ENCODE results near the gene RNF212. TPM values are rescaled to one million over a fixed set of nuclear protein-coding genes. Genes with fewer than 3 reads are reported as not detected.

Gene RNF212, protein sequence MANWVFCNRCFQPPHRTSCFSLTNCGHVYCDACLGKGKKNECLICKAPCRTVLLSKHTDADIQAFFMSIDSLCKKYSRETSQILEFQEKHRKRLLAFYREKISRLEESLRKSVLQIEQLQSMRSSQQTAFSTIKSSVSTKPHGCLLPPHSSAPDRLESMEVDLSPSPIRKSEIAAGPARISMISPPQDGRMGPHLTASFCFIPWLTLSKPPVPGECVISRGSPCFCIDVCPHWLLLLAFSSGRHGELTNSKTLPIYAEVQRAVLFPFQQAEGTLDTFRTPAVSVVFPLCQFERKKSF
- polyA plus RNA-seq = 1.8 TPM
- long read RNA-seq, donor 1 = 0 reads
- long read RNA-seq, donor 2 = 0 reads
- long read RNA-seq, donor 3 = 0 reads
- long read RNA-seq, donor 4 = 0 reads
- long read RNA-seq, donor 5 = 0 reads
- long read RNA-seq, donor 6 = 0 reads
- long read RNA-seq, donor 7 = 0 reads
- long read RNA-seq, donor 8 = 0 reads
- long read RNA-seq, donor 9 = 0 reads
- long read RNA-seq, donor 10 = 0 reads
- long read RNA-seq, donor 11 = 0 reads

DNA sequence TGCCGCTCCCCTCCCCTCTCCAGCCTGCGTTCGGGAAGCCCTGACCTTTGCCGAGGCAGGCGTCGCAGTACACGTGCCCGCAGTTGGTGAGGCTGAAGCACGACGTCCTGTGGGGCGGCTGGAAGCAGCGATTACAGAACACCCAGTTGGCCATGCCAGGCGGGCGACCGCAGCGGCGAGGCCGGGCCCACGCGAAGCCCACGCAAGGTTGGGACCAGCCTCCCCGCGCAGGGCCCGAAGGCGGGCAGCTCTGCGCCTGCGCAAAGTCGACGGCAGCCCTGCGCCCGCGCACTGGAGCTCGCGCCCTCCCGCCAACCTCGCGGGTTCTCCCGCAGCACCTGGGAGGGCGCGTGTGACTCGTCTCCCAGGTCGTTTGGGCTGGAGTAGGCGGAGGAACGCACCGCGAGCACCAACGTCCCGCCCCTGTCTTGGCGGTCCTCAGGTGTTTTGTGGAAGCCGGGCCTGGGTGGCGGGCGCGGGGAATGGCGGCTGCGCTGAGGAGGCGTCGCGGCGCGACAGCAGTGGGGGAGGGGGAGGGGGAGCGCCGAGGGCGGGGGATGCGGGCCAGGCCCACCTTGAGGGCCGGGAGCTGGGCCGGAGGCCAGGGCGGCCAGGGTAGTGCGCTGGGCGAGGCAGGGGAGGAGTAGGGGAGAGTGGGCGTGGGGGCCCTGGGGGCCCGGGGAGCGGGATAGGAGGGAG is at the start of gene RNF212:
Gene RNF212 (minus strand): TSS at position 254 of the 699 bp plus-strand sequence. CDS start 100 bp downstream, at position 154.
- Histone ChIP-seq H3K27ac (ENCODE audit: low read length) (no peak within 1 kb of the TSS), H3K4me3 (ENCODE audit: low read length) (no peak within 1 kb of the TSS), H3K27me3 (ENCODE audit: control insufficient read depth, insufficient read depth, low read length) (peaks cover 7% of the 10 kb centered on the region), H3K9me3 (ENCODE audit: control insufficient read depth, low read depth, low read length) (no peaks in the 10 kb centered on the region), H3K4me1 (ENCODE audit: control insufficient read depth, insufficient read depth, low read length) (peaks cover 5% of the 10 kb centered on the region), H3K36me3 (ENCODE audit: control insufficient read depth, insufficient read depth, low read length) (no peaks in the 10 kb centered on the region)
- DNase-seq = peak in 1 of 2 donors; percentile 39
- no CpG with 5 or more reads among the region's 72 CpGs for WGBS (ENCODE audit: insufficient coverage, low lambda C conversion rate)

GRCh38 chr4:1160351-1160750 is 47.0 kb upstream of the RNF212 start:
- H3K4me3 ChIP-seq (ENCODE audit: low read length) = no peak overlapping the region
- WGBS (ENCODE audit: insufficient coverage, low lambda C conversion rate) = no CpG with 5 or more reads among the region's 1 CpG
- no peak overlapping the region for H3K27ac ChIP-seq (ENCODE audit: low read length)
- H3K36me3 ChIP-seq (ENCODE audit: control insufficient read depth, insufficient read depth, low read length) = no peaks in the 10 kb centered on the region
- DNase-seq = no peak
- peaks cover 4% of the 10 kb centered on the region for H3K27me3 ChIP-seq (ENCODE audit: control insufficient read depth, insufficient read depth, low read length)
- peaks cover 6% of the 10 kb centered on the region for H3K9me3 ChIP-seq (ENCODE audit: control insufficient read depth, low read depth, low read length)
- H3K4me1 ChIP-seq (ENCODE audit: control insufficient read depth, insufficient read depth, low read length) = no peaks in the 10 kb centered on the region

- no peak overlapping the region for H3K27ac ChIP-seq (ENCODE audit: low read length)
- peaks cover 4% of the 10 kb centered on the region for H3K27me3 ChIP-seq (ENCODE audit: control insufficient read depth, insufficient read depth, low read length)
- no peaks in the 10 kb centered on the region for H3K36me3 ChIP-seq (ENCODE audit: control insufficient read depth, insufficient read depth, low read length)
- no peak for DNase-seq
- H3K4me3 ChIP-seq (ENCODE audit: low read length) = no peak overlapping the region
- H3K9me3 ChIP-seq (ENCODE audit: control insufficient read depth, low read depth, low read length) = peaks cover 6% of the 10 kb centered on the region
- H3K4me1 ChIP-seq (ENCODE audit: control insufficient read depth, insufficient read depth, low read length) = no peaks in the 10 kb centered on the region
- no CpG with 5 or more reads among the region's 8 CpGs for WGBS (ENCODE audit: insufficient coverage, low lambda C conversion rate)
These were observed 42.7 kb upstream of the RNF212 start for GRCh38 chr4:1156069-1156468.

DNA sequence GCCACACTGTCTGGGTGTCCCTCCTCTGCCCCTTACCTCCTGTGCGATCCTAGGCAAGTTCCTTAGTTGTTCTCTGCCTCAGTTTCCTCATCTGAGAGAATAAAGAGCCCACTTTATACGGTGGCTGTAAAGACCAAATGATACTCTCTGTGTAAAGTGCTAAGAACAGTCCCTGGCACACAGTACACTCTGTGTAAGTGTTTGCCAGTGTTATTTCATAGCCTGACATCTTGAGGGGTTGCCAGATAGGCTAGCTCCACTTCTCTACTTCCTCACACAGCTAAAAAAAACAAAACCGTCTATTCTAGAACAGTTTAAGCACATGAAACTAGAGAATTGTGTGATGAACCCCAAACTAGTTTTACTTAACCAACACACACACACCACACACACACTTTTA is 42.0 kb upstream of the RNF212 start:
- no CpG with 5 or more reads among the region's 3 CpGs for WGBS (ENCODE audit: insufficient coverage, low lambda C conversion rate)
- Histone ChIP-seq H3K4me3 (ENCODE audit: low read length) (no peak overlapping the region), H3K27ac (ENCODE audit: low read length) (no peak overlapping the region), H3K36me3 (ENCODE audit: control insufficient read depth, insufficient read depth, low read length) (no peaks in the 10 kb centered on the region), H3K4me1 (ENCODE audit: control insufficient read depth, insufficient read depth, low read length) (no peaks in the 10 kb centered on the region), H3K9me3 (ENCODE audit: control insufficient read depth, low read depth, low read length) (peaks cover 7% of the 10 kb centered on the region), H3K27me3 (ENCODE audit: control insufficient read depth, insufficient read depth, low read length) (peaks cover 4% of the 10 kb centered on the region)
- no peak for DNase-seq

- 100% methylated on average over 2 of the region's 21 CpGs for WGBS (ENCODE audit: insufficient coverage, low lambda C conversion rate)
- H3K4me1 ChIP-seq (ENCODE audit: control insufficient read depth, insufficient read depth, low read length) = no peaks in the 10 kb centered on the region
- no peaks in the 10 kb centered on the region for H3K36me3 ChIP-seq (ENCODE audit: control insufficient read depth, insufficient read depth, low read length)
- H3K27me3 ChIP-seq (ENCODE audit: control insufficient read depth, insufficient read depth, low read length) = peaks cover 4% of the 10 kb centered on the region
- DNase-seq = no peak
- no peak overlapping the region for H3K4me3 ChIP-seq (ENCODE audit: low read length)
- no peak overlapping the region for H3K27ac ChIP-seq (ENCODE audit: low read length)
- peaks cover 14% of the 10 kb centered on the region for H3K9me3 ChIP-seq (ENCODE audit: control insufficient read depth, low read depth, low read length)
These were observed 41.3 kb upstream of the RNF212 start for GRCh38 chr4:1154523-1155182.

DNA sequence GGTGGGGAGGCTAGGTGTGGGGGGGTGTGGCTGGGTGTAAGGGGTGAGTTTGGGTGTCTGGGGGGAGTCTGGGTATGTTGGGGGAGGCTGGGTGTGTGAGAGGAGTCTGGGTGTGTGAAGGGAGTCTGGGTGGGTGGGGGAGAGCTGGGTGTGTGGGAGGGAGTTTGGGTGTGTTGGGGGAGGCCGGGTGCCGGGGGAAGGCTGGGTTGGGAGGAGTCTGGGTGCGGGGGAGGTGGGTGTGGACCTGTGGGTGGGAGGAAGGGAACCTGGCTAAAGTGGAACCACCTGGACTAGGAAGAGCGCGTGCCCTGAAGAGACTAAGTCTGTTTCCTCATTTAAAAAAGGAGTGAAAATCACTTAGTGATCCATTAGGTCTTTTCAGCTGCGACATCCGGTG is 40.8 kb upstream of the RNF212 start:
- 83% methylated on average over 2 of the region's 7 CpGs for WGBS (ENCODE audit: insufficient coverage, low lambda C conversion rate)
- no peak overlapping the region for H3K4me3 ChIP-seq (ENCODE audit: low read length)

DNA sequence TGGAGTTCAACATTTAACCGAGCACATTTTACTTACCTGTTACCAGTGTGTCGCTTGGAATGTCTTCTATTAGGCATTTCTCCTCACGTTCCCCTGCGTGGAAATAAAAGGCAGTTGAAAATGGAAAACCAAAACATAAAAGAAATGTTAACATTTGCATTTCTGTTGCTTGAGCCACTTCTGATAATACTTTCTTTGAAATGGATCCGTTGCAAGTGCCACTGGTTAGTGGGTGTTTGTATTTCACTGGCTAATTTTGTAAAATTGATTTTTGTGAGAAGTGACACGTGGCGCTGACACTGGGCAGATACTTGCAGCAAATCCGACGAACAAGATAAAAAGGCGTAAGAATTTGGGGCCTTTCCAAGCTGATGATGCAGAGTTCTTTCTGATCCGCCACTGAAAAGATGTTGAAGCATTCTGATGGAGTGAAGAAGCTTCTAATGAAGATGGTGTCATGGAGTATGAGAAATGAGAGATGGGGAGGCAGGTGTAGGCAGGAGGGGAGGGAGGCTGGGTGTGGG is 40.3 kb upstream of the RNF212 start:
- DNase-seq = no peak
- Histone ChIP-seq H3K36me3 (ENCODE audit: control insufficient read depth, insufficient read depth, low read length) (no peaks in the 10 kb centered on the region), H3K4me3 (ENCODE audit: low read length) (no peak overlapping the region), H3K27ac (ENCODE audit: low read length) (no peak overlapping the region), H3K9me3 (ENCODE audit: control insufficient read depth, low read depth, low read length) (peaks cover 15% of the 10 kb centered on the region), H3K4me1 (ENCODE audit: control insufficient read depth, insufficient read depth, low read length) (no peaks in the 10 kb centered on the region), H3K27me3 (ENCODE audit: control insufficient read depth, insufficient read depth, low read length) (peaks cover 4% of the 10 kb centered on the region)
- 90% methylated on average over 2 of the region's 11 CpGs for whole genome bisulfite sequencing (ENCODE audit: insufficient coverage, low lambda C conversion rate)

More for the DNA sequence above, 40.8 kb upstream of the RNF212 start:
- peaks cover 15% of the 10 kb centered on the region for H3K9me3 ChIP-seq (ENCODE audit: control insufficient read depth, low read depth, low read length)
- no peaks in the 10 kb centered on the region for H3K36me3 ChIP-seq (ENCODE audit: control insufficient read depth, insufficient read depth, low read length)
- no peak overlapping the region for H3K27ac ChIP-seq (ENCODE audit: low read length)
- peaks cover 4% of the 10 kb centered on the region for H3K27me3 ChIP-seq (ENCODE audit: control insufficient read depth, insufficient read depth, low read length)
- no peak for DNase-seq
- no peaks in the 10 kb centered on the region for H3K4me1 ChIP-seq (ENCODE audit: control insufficient read depth, insufficient read depth, low read length)

DNA sequence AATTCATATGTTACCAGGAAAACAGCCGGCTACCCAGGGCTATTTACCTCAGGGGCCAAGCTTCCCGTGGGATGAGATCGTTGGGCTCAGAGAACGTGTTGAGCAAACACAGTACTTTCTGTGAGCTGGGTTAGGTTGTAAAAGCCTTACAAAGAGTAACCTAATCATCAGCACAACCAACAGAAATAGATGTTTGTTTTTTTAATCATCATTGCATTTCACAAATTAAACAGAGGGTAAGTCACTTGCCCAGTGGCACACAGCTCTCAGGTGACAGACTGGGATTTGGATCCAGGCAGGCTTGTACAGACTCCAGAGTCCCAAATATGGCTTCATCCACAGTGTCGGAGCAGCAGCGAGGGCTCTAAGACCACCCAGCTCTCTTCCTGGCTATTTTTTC is 38.9 kb upstream of the RNF212 start:
- no peak overlapping the region for H3K27ac ChIP-seq (ENCODE audit: low read length)
- no CpG with 5 or more reads among the region's 6 CpGs for WGBS (ENCODE audit: insufficient coverage, low lambda C conversion rate)

DNA sequence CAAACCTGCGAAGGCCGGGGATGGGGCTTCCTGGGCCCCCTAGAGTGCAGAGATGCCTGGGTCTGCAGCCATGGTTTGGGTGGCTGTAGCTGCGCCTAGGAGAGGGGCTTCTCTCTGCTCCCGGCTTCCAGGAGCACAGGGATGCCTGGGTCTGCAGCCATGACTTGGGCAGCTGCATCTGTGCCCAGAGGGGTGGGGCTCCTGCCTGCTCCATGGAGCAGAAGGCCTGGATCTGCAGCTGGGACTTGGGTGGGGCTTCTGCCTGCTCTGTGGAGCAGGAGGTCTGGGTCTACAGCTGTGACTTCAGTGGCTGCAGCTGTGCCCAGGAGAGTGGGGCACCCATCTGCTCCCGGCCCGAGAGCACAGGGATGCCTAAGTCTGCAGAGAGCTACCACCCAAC is 38.2 kb upstream of the RNF212 start:
- H3K27me3 ChIP-seq (ENCODE audit: control insufficient read depth, insufficient read depth, low read length) = no peaks in the 10 kb centered on the region
- H3K4me1 ChIP-seq (ENCODE audit: control insufficient read depth, insufficient read depth, low read length) = no peaks in the 10 kb centered on the region
- no peaks in the 10 kb centered on the region for H3K36me3 ChIP-seq (ENCODE audit: control insufficient read depth, insufficient read depth, low read length)
- no peak overlapping the region for H3K27ac ChIP-seq (ENCODE audit: low read length)
- no peak overlapping the region for H3K4me3 ChIP-seq (ENCODE audit: low read length)
- WGBS (ENCODE audit: insufficient coverage, low lambda C conversion rate) = no CpG with 5 or more reads among the region's 6 CpGs
- peaks cover 9% of the 10 kb centered on the region for H3K9me3 ChIP-seq (ENCODE audit: control insufficient read depth, low read depth, low read length)
- DNase-seq = no peak

More for the DNA sequence above, 38.9 kb upstream of the RNF212 start:
- Histone ChIP-seq H3K4me3 (ENCODE audit: low read length) (no peak overlapping the region), H3K4me1 (ENCODE audit: control insufficient read depth, insufficient read depth, low read length) (no peaks in the 10 kb centered on the region), H3K9me3 (ENCODE audit: control insufficient read depth, low read depth, low read length) (peaks cover 9% of the 10 kb centered on the region), H3K27me3 (ENCODE audit: control insufficient read depth, insufficient read depth, low read length) (no peaks in the 10 kb centered on the region), H3K36me3 (ENCODE audit: control insufficient read depth, insufficient read depth, low read length) (no peaks in the 10 kb centered on the region)
- DNase-seq = no peak

DNA sequence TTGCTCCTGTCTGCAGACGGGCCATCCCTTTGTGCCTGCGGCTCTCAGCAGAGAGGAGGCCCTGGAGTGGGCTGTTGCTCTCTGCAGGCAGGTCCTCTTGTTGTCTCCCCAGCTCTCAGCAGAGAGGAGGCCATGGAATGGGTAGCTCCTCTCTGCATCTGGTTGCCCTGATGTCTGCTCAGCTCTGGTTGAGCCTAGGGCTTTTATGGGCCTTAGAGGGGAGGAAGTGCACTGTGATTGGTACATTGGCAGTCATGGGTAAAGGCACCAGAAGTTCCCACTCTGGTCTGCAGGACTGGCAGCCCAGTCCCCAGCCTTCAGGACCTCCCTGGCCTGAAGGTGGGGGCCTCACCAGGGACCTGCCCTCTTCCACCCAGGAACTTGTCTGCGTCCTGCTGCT is 37.5 kb upstream of the RNF212 start:
- Histone ChIP-seq H3K4me1 (ENCODE audit: control insufficient read depth, insufficient read depth, low read length) (no peaks in the 10 kb centered on the region), H3K36me3 (ENCODE audit: control insufficient read depth, insufficient read depth, low read length) (no peaks in the 10 kb centered on the region), H3K4me3 (ENCODE audit: low read length) (no peak overlapping the region), H3K27me3 (ENCODE audit: control insufficient read depth, insufficient read depth, low read length) (no peaks in the 10 kb centered on the region), H3K27ac (ENCODE audit: low read length) (no peak overlapping the region), H3K9me3 (ENCODE audit: control insufficient read depth, low read depth, low read length) (peaks cover 9% of the 10 kb centered on the region)
- DNase-seq = no peak
- no CpG with 5 or more reads among the region's 3 CpGs for WGBS (ENCODE audit: insufficient coverage, low lambda C conversion rate)

Measured in large intestine (tissue), 12 donors.